Body of pancreas (tissue), 4 donors: ENCODE data around the gene ABCB8.

ENCODE experiments used
- POLR2A ChIP-seq, 3 donors: fragments of 450-650 bp; IDR thresholded peaks; one replicate each; pipeline ENCODE4 v1.6.1; 2016; ENCODE audit warnings: antibody characterized with exemption in 3 of 3, mild to moderate bottlenecking in 2 of 3
- TF ChIP-seq, protein P1 (sequence below), 7 experiments: fragments of 450-650 bp in 4 of 7; fragments of 200-600 bp in 3 of 7; sonication (generic) in 3 of 7; IDR thresholded peaks; one replicate each; pipeline ENCODE4 v1.5.1; 2016 to 2019; ENCODE audit warnings: antibody characterized with exemption in 7 of 7

DNA sequence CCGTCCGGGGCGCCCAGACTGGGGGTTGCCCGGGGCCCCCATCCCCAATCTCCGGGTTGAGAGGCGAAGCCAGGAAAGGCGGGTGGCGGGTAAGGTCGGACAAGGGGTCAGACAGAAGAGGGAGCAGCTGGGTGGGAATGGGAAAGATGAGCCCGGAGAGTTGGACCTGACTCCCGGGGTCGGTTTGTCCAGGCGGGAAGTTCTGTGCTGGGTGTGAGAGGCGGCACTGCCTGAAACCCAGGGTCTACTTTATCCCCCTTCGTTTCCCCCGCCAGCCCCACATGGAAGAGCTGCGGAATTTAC lies 31.8 kb downstream of the ABCB8 start:
- TF ChIP-seq POLR2A (IDR thresholded peaks at IDR 0.05), result no peak
- TF ChIP-seq, protein P1, sequence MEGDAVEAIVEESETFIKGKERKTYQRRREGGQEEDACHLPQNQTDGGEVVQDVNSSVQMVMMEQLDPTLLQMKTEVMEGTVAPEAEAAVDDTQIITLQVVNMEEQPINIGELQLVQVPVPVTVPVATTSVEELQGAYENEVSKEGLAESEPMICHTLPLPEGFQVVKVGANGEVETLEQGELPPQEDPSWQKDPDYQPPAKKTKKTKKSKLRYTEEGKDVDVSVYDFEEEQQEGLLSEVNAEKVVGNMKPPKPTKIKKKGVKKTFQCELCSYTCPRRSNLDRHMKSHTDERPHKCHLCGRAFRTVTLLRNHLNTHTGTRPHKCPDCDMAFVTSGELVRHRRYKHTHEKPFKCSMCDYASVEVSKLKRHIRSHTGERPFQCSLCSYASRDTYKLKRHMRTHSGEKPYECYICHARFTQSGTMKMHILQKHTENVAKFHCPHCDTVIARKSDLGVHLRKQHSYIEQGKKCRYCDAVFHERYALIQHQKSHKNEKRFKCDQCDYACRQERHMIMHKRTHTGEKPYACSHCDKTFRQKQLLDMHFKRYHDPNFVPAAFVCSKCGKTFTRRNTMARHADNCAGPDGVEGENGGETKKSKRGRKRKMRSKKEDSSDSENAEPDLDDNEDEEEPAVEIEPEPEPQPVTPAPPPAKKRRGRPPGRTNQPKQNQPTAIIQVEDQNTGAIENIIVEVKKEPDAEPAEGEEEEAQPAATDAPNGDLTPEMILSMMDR (IDR thresholded peaks at IDR 0.05), result no peak
